ENCODE measurements around the gene LHX2. TPM values are rescaled to one million over a fixed set of nuclear protein-coding genes. Genes with fewer than 3 reads are reported as not detected.

The LHX2 gene
- total RNA-seq, 2 experiments from 2014 or later: not detected

Other genes with a start within 250 kb of the LHX2 start
- 10 to 100 TPM; 13.9 to 20.3 TPM for gene DENND1A, start 81.6 kb upstream of the LHX2 start, total RNA-seq
- 10 to 100 TPM in 1 of 2 experiments, 1 to 10 TPM in 1; 8.1 to 10.9 TPM for gene NEK6, start 246.2 kb downstream of the LHX2 start, total RNA-seq